GM12874 (cell line): ENCODE data around the gene BCL2.

Source experiments
- CTCF ChIP-seq: IDR thresholded peaks from 2 replicates; pipeline ENCODE4 v1.5.1; 2011; ENCODE audit warnings: low read depth, mild to moderate bottlenecking, control low read depth, low read length, moderate library complexity; ENCODE audit not compliant: insufficient read depth

The BCL2 gene

DNA sequence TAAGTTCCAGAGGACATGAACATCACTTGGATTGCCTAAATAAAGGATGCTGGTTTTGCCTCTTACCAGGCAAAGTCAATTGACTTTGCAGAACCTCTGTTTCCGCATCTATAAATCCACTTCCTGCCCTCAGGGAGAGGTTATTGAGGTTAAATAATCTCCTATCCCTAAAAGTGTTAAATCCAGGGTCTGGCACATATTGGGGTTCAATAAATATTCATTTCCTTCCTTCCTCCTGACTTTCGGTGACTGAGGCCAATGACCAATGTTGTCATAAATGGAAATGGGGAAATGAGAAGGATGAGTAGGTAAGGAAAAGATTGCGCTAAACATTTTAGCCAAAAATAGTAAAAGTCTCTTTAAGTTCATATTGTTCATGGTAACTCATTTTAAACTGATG lies 16.0 kb downstream of the BCL2 start:
- TF ChIP-seq CTCF, result no peak

GRCh38 chr18:63302636-63303405 lies 16.7 kb downstream of the BCL2 start:
- TF ChIP-seq CTCF, result no peak

- TF ChIP-seq CTCF, result no peak
Measured at GRCh38 chr18:63302220-63302619, 17.3 kb downstream of the BCL2 start.

- no peak for TF ChIP-seq CTCF
Measured at GRCh38 chr18:63301434-63301833, 18.1 kb downstream of the BCL2 start.

DNA sequence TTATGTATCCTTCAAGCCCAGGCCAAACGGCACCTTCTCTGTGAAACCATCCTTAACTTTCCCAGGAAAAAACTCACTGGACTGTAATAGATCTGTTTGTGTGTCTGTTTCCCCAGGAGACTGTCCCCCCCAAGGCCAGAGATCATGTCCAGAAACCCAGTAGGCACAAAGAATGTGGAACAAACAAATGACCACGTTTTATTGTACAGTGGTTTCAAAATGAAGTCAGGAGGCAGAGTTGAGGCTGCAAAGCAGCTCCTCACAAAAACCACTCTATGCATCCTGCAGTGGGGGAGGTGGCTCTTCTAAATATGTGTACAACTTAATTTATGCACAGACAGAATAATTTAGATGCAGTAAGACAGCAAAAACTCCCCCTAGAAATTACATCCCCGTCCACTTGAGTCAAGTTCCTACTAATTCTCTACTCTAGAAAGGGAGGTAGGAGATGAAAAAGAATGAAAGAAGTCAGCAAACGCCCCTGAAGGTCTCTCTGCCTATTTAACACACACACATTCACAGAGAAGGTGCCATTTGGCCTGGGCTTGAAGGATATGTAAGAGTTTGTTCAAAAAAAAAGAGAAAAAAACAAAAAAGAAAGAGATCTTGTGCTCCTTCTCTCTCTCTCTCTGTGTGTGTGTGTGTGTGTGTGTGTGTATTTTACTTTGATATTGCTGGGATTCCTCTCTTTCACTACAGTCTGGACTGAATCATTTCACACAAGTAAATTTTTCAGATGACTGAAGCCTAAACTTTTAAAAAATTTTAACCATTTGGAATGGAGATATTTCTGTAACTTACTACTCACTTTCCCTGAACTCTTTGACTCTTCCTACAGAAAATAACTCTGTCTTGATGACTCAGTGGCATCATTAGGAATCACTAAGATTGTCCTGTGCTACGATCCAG lies 19.5 kb downstream of the BCL2 start:
- TF ChIP-seq CTCF, result no peak

GRCh38 chr18:63298400-63299365 lies 20.9 kb downstream of the BCL2 start:
- TF ChIP-seq CTCF, result no peak
